NCI-H345 treated with DMSO at 0.1 percent for 48 hours (cell line): Measurements from ENCODE around the gene MAN1A2.

ENCODE experiments used
- DNase-seq: peaks from one replicate; lab custom pipeline; 2025; ENCODE audit not compliant: unreplicated experiment; lab: John Stamatoyannopoulos, UW

Gene MAN1A2

DNA sequence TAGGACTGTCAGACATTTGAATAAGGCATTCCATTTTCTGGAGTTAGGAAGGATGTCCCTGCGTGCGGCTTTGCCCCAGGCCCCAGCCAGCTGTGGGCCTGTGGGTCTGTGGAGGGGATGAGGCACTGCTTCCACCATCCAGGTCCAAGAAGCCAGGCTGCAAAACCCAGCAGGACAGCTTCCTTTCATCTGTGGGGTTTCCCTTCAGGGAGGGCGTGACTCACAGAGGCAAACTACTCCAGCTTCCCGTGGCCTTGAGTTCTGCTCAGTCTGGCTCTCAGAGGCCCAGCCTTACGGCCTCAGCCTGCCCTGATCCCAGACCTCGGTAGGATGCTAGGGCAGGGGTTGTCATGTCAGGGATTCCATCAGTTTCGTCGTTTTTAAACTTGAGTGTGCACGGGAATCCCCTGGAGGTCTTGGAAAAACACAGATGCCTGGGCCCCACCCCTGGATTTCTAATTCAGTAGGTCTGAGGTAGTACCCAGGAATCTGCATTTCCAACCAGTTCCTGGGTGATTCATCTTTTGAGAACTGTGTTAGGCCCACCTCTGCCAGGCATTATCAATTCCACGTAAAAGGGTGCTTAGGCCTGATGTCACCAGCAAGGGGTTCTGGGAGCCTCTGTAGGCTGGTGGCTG is 206.3 kb downstream of the MAN1A2 start:
- DNase-seq, result no peak

GRCh38 chr1:117574161-117574835 is 207.0 kb downstream of the MAN1A2 start:
- DNase-seq, result no peak

DNA sequence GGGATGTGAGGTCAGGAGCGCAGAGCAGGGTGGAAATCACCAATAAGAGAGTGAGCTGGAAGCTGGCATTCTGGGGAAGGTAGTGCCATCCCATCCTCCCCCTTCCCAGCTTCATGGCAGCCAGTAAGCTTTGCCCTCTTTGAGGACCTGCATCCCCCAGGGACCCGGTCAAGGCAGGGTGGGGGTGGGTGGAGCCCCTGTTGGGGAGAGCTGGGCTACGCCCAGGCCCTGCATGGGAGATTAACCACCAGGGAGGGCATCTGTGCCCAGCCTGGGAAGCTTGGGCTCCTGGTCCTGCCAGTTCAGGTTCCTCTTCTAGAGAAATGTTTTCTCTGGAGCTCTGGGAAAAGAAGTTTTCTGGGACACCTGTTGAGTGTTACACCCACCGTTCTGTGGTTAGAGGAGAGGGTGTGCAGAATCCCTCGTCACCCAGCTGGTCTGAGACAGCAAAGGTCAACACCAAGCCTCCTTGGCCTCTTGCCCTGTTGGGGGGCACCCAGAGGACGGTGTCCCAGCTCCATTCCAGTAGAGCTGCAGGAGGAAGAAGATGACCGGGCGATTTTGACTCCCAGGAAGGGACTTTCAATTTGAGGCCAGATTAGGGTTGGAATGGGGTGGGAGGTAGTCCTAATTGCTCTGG is 208.5 kb downstream of the MAN1A2 start:
- no peak for DNase-seq

DNA sequence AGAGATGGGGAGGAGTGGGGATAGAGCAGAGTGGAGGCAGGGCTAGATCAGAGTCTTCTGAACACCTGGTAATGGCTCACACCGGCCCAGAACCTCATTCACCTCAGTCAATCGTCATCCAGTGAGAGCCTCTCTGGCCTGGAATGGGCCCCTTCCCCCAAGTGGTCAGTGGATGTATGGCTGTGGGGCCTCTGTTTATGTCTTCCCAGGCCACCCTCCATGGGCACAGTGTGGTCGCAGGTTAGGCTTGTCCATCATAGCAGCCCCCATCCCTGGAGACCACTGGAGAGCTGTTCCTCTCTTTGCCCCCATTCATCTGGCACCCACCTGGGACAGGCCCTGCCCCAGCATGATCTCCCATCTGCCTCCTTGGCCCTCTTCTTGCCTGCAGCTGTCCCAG is 209.0 kb downstream of the MAN1A2 start:
- DNase-seq, result no peak

- DNase-seq, result no peak
Observed at GRCh38 chr1:117577191-117577885, 210.1 kb downstream of the MAN1A2 start.

DNA sequence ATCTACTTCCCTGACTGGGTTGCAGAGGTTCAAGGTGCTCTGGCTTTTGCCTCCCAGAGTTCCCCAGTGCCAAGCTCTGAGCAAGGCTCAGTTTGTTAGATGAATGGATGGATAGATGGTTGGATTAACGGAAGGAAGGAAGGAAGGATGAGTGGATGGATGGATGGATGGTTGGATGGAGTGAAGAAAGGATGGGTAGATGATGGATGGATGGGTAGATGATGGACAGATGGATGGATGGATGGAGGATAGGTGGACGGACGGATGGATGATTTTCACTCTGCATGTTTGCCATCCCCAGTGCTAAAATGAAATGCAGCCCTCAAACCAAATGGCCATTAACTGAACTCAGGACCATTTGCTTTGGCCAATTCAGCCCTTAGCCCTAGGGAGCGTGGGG is 211.2 kb downstream of the MAN1A2 start:
- no peak for DNase-seq
